ENCODE measurements around the gene ZFC3H1. TPM values are rescaled to one million over a fixed set of nuclear protein-coding genes. Genes with fewer than 3 reads are reported as not detected.

ZFC3H1 gene
- total and polyA plus RNA-seq, 2 of the 13 experiments (the other 11 are each of a cell fraction or from before 2014, with no cell fraction given): 17.1 to 38.3 TPM

DNA sequence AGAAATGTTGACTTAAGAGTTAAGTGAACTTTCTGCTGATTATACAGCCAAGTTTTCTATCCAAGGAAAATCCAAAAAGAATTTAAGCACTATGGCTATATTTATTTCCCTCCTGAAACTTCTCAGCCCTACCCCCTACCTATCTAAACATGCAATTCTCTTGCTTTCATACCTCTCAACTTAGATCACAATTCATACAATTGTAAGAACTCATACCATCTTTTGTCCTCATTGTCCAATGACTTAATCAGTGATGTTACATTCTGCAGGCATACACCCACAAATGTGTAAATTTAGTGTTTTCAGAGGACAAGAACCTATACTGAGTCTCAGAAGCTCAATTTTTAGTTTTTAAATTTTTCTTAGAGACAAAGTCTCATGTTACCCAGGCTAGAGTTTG, 62.1 kb downstream of the ZFC3H1 start (continued):
- no peak for TF ChIP-seq RAD21 (CRISPR knock-in tag; IDR thresholded peaks at IDR 0.05)
- no peak for TF ChIP-seq ATF7-NPFF (CRISPR knock-in tag; IDR thresholded peaks at IDR 0.05; ENCODE audit: low read depth)
- no peak for TF ChIP-seq ZNF552 (CRISPR knock-in tag; IDR thresholded peaks at IDR 0.05; ENCODE audit: borderline replicate concordance)
- no peak for TF ChIP-seq ZNF260 (CRISPR knock-in tag; IDR thresholded peaks at IDR 0.05; ENCODE audit: borderline replicate concordance, low read depth)
- TF ChIP-seq KDM4B (CRISPR knock-in tag; IDR thresholded peaks at IDR 0.05): no peak
- no peak for TF ChIP-seq RBFOX2 (IDR thresholded peaks at IDR 0.05; ENCODE audit: low read depth, low read length)
- TF ChIP-seq DPF2 (CRISPR knock-in tag; IDR thresholded peaks at IDR 0.05; ENCODE audit: borderline replicate concordance, low read depth): no peak
- no peak for TF ChIP-seq CCAR2 (optimal IDR thresholded peaks at IDR 0.05; ENCODE audit: low read depth, low read length)
- no peak for TF ChIP-seq ZMYM3 (CRISPR knock-in tag; IDR thresholded peaks at IDR 0.05)
- TF ChIP-seq, protein P1, sequence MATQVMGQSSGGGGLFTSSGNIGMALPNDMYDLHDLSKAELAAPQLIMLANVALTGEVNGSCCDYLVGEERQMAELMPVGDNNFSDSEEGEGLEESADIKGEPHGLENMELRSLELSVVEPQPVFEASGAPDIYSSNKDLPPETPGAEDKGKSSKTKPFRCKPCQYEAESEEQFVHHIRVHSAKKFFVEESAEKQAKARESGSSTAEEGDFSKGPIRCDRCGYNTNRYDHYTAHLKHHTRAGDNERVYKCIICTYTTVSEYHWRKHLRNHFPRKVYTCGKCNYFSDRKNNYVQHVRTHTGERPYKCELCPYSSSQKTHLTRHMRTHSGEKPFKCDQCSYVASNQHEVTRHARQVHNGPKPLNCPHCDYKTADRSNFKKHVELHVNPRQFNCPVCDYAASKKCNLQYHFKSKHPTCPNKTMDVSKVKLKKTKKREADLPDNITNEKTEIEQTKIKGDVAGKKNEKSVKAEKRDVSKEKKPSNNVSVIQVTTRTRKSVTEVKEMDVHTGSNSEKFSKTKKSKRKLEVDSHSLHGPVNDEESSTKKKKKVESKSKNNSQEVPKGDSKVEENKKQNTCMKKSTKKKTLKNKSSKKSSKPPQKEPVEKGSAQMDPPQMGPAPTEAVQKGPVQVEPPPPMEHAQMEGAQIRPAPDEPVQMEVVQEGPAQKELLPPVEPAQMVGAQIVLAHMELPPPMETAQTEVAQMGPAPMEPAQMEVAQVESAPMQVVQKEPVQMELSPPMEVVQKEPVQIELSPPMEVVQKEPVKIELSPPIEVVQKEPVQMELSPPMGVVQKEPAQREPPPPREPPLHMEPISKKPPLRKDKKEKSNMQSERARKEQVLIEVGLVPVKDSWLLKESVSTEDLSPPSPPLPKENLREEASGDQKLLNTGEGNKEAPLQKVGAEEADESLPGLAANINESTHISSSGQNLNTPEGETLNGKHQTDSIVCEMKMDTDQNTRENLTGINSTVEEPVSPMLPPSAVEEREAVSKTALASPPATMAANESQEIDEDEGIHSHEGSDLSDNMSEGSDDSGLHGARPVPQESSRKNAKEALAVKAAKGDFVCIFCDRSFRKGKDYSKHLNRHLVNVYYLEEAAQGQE (IDR thresholded peaks at IDR 0.05; ENCODE audit: borderline replicate concordance in 1 of 2, low read depth in 1 of 2, low read length in 2 of 2): no peak
- TF ChIP-seq, protein P2, sequence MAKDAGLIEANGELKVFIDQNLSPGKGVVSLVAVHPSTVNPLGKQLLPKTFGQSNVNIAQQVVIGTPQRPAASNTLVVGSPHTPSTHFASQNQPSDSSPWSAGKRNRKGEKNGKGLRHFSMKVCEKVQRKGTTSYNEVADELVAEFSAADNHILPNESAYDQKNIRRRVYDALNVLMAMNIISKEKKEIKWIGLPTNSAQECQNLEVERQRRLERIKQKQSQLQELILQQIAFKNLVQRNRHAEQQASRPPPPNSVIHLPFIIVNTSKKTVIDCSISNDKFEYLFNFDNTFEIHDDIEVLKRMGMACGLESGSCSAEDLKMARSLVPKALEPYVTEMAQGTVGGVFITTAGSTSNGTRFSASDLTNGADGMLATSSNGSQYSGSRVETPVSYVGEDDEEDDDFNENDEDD (CRISPR knock-in tag; IDR thresholded peaks at IDR 0.05; ENCODE audit: borderline replicate concordance): no peak
- TF ChIP-seq ZNF788 (CRISPR knock-in tag; IDR thresholded peaks at IDR 0.05; ENCODE audit: borderline replicate concordance): no peak
- TF ChIP-seq, protein P3, sequence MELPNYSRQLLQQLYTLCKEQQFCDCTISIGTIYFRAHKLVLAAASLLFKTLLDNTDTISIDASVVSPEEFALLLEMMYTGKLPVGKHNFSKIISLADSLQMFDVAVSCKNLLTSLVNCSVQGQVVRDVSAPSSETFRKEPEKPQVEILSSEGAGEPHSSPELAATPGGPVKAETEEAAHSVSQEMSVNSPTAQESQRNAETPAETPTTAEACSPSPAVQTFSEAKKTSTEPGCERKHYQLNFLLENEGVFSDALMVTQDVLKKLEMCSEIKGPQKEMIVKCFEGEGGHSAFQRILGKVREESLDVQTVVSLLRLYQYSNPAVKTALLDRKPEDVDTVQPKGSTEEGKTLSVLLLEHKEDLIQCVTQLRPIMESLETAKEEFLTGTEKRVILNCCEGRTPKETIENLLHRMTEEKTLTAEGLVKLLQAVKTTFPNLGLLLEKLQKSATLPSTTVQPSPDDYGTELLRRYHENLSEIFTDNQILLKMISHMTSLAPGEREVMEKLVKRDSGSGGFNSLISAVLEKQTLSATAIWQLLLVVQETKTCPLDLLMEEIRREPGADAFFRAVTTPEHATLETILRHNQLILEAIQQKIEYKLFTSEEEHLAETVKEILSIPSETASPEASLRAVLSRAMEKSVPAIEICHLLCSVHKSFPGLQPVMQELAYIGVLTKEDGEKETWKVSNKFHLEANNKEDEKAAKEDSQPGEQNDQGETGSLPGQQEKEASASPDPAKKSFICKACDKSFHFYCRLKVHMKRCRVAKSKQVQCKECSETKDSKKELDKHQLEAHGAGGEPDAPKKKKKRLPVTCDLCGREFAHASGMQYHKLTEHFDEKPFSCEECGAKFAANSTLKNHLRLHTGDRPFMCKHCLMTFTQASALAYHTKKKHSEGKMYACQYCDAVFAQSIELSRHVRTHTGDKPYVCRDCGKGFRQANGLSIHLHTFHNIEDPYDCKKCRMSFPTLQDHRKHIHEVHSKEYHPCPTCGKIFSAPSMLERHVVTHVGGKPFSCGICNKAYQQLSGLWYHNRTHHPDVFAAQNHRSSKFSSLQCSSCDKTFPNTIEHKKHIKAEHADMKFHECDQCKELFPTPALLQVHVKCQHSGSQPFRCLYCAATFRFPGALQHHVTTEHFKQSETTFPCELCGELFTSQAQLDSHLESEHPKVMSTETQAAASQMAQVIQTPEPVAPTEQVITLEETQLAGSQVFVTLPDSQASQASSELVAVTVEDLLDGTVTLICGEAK (IDR thresholded peaks at IDR 0.05): no peak
- TF ChIP-seq, protein P3 (CRISPR knock-in tag; IDR thresholded peaks at IDR 0.05): no peak

Measured in HepG2 (cell line).